Colonic mucosa (tissue), 4 donors: ENCODE results near the gene COPS4. TPM values are rescaled to one million over a fixed set of nuclear protein-coding genes. Genes with fewer than 3 reads are reported as not detected.
"Not testable (repeated sequence)": the region's sequence is repeated elsewhere in the genome, so short reads cannot be mapped to it uniquely, and the experiment has no call there.

Experiments
- DNase-seq: peaks from one replicate; pipeline ENCODE4 v3.0.0-alpha.2; 2020
- H3K27ac ChIP-seq: fragments of 200-600 bp; one replicate; pipeline ENCODE4 v1.8.0; 2021
- H3K27me3 ChIP-seq: fragments of 200-600 bp; one replicate; pipeline ENCODE4 v1.8.0; 2021
- H3K36me3 ChIP-seq: fragments of 200-600 bp; one replicate; pipeline ENCODE4 v1.8.0; 2021
- H3K4me1 ChIP-seq: fragments of 200-600 bp; one replicate; pipeline ENCODE4 v1.8.0; 2021; ENCODE audit warnings: mild to moderate bottlenecking
- H3K4me3 ChIP-seq: fragments of 200-600 bp; one replicate; pipeline ENCODE4 v1.8.0; 2021
- H3K9ac ChIP-seq, 2 donors: one replicate each; pipeline ENCODE4 v1.7.0; 2013; ENCODE audit warnings: control low read depth in 2 of 2, low read depth in 2 of 2, low read length in 2 of 2
- H3K9me3 ChIP-seq: fragments of 200-600 bp; one replicate; pipeline ENCODE4 v1.8.0; 2021
- intact Hi-C: fragments of 100-400 bp; cut with DNase I; formaldehyde crosslinking; loops from one replicate; pipeline ENCODE4 v1.14.1; 2022
- total RNA-seq, 2 donors: library from RNA; stranded (reverse); fragmentation: NEBNext Ultra II Directional in 1 of 2; extraction: Animal tissue kit (Norgen Biotek cat#: 25700) in 1 of 2; gene quantifications; one replicate each; pipeline ENCODE4 v1.2.1, GENCODE V29; 2021
- TF ChIP-seq, protein P1 (sequence below): fragments of 200-600 bp; IDR thresholded peaks from one replicate; pipeline ENCODE4 v1.8.0; 2022; ENCODE audit warnings: antibody characterized with exemption, mild to moderate bottlenecking
- donor health status: healthy.
- donor health status: DM: no; HTN: no; CAD: no.
- donor health status: DM: no; HTN: no; CAD: no.

Gene COPS4
- 10 to 100 TPM; 25.2 to 28.8 TPM for total RNA-seq

DNA sequence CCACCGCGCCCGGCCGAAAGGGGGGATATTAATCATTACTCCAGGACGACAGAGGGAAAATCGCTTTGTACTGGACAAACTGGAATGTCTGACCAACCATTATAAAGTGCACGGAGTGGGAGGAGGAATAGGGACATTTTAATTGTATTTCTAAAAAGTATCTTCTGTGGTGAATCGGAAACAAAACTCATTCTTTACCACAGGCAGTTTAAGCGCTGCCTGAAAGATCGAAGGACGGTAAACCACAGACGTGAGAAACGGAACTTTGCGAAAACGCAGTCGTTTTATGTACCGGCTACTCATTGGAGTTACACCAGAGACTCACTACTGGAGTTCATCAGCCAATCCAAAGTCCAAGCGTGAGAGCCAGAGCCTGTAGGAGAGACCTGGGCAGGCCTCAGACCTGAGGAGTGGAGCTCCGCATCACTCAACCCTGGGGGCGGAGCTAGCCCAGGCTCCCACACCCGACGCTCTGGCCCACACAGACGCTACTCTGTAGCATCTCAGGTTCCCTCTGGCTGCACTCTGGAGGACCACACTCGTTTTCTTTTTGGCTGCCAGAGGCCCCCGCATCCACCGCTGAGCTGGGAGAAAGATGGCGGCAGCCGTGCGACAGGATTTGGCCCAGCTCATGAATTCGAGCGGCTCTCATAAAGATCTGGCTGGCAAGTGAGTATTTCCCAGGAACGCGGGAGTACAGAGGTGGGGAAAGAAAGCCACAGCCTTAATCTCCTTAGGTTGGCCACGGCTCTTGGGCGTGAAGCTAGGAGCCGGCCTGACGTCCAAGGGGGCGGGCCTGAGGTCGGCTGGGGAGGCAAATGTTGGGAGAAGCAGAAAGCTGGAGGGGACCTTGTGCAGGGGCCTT is at the start of gene COPS4:
TSS of gene COPS4 (plus strand) at position 554 of the 865 bp plus-strand sequence. CDS start at position 596, 42 bp downstream.
- Histone ChIP-seq H3K9ac (peak within 1 kb of the TSS; percentile 72 to 82), H3K36me3 (no peaks in the 10 kb centered on the region), H3K9me3 (no peaks in the 10 kb centered on the region), H3K4me1 (no peaks in the 10 kb centered on the region), H3K27ac (peak within 1 kb of the TSS; percentile 91), H3K27me3 (no peaks in the 10 kb centered on the region), H3K4me3 (peak within 1 kb of the TSS; percentile 46)
- TF ChIP-seq, protein P1, sequence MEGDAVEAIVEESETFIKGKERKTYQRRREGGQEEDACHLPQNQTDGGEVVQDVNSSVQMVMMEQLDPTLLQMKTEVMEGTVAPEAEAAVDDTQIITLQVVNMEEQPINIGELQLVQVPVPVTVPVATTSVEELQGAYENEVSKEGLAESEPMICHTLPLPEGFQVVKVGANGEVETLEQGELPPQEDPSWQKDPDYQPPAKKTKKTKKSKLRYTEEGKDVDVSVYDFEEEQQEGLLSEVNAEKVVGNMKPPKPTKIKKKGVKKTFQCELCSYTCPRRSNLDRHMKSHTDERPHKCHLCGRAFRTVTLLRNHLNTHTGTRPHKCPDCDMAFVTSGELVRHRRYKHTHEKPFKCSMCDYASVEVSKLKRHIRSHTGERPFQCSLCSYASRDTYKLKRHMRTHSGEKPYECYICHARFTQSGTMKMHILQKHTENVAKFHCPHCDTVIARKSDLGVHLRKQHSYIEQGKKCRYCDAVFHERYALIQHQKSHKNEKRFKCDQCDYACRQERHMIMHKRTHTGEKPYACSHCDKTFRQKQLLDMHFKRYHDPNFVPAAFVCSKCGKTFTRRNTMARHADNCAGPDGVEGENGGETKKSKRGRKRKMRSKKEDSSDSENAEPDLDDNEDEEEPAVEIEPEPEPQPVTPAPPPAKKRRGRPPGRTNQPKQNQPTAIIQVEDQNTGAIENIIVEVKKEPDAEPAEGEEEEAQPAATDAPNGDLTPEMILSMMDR, result peak; percentile 21
- intact Hi-C loops, result no loop called here
- peak; percentile 97 for DNase-seq

DNA sequence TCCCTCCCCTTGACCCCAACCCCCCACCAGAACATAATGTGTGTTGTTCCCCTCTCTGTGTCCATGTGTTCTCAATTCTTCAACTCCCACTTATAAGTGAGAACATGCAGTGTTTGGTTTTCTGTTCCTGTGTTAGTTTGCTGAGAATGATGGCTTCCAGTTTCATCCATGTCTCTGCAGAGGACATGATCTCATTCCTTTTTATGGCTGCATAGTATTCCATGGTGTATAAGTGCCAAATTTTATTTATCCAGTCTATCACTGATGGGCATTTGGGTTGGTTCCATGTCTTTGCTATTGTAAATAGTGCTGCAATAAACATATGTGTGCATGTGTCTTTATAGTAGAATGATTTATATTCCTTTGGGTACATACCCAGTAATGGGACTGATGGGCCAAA is 47.5 kb upstream of the COPS4 start:
- H3K4me3 ChIP-seq, H3K36me3 ChIP-seq, H3K27ac ChIP-seq, intact Hi-C loops, H3K9me3 ChIP-seq, H3K9ac ChIP-seq, H3K4me1 ChIP-seq, H3K27me3 ChIP-seq, DNase-seq: not testable (repeated sequence)

DNA sequence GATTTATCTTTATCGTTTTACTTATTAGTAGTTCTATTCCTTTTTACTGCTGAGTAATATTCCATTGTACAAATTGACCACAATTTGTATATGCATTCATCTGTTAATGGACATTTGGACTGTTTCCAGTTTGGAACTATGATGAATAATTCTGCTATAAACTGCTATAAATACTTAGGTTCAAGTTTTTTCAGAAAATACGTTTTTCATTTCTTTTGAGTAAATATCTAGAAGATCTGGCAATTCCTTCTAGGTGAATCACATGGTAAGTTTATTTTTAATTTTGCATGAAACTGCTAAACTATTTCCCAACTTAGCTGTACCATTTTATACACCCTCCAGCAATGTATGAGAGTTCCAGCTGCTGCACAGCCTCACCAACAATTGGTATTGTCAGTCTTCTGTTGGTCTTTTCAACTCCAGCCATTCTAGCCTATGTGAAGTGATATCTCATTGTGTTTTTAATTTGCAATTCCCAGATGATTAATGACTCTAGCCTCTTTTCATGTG is 46.6 kb upstream of the COPS4 start:
- H3K4me1 ChIP-seq, result peaks cover 4% of the 10 kb centered on the region
- no peak overlapping the region for H3K27ac ChIP-seq
- H3K27me3 ChIP-seq, result no peaks in the 10 kb centered on the region
- TF ChIP-seq, protein P1, result no peak
- H3K4me3 ChIP-seq, result no peak overlapping the region
- no peak overlapping the region for H3K9ac ChIP-seq
- no peaks in the 10 kb centered on the region for H3K36me3 ChIP-seq
- intact Hi-C loops, result no loop called here
- DNase-seq, result no peak
- H3K9me3 ChIP-seq, result no peaks in the 10 kb centered on the region

DNA sequence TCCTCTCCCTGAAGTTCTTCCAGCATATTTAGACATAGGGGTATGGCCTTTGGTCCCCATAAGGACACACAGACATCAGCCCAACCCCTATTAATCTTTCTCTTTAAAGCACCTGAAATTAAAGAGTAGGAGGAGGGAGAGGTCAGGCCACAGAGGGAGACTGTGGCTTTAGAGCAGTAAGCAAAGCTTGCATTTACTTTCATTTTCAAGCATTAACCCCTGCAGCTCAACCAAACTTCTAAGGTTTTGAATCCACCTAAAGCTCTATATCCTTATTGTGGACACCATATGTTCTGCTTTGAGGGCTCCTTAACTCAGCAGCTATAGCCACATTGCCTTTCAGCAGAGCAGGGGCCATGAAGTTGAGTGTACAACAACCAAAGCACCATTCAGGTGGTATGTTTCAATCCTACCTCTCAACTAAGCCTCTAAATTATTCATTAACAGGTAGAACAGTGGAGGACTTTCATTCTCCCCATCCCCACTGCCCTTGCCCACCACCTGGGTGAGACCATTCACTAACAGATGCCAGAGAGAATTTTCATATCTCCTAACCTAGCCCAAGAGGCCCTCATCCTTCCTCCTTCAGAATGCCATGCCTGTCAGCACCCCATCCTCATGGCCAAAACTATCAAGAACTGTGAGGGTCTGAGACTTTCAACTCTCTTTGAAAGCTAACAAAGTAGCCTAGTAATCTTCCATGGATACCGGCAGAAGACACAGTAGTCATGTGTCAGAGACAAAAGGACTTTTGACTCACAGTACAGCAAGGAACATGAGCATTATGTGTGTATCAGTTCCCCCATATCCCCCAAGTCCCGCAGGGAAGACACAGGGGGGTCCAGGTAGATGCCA is 45.2 kb upstream of the COPS4 start:
- H3K9me3 ChIP-seq, result no peaks in the 10 kb centered on the region
- no peaks in the 10 kb centered on the region for H3K36me3 ChIP-seq
- no peak overlapping the region for H3K4me3 ChIP-seq
- TF ChIP-seq, protein P1, result no peak
- DNase-seq, result no peak
- no peaks in the 10 kb centered on the region for H3K27me3 ChIP-seq
- H3K4me1 ChIP-seq, result peaks cover 6% of the 10 kb centered on the region
- H3K27ac ChIP-seq, result no peak overlapping the region
- H3K9ac ChIP-seq, result no peak overlapping the region
- intact Hi-C loops, result no loop called here

DNA sequence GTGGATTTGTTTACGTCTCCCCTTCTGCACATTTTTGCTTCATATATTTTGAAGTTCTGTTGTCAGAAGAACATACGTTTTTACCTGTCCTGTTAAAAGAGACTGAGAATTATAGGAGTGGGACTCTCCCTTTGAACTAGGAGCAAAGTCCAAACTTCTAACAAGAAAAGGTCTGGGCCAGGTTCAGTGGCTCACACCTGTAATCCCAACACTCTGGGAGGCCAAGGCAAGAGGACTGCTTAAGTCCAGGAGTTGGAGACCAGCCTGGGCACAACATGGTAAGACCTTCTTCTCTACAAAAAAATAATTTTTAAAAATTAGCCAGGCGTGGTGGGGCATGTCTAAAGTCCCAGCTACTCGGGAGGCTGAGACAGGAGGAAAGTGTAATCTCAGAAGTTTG is 40.1 kb upstream of the COPS4 start:
- intact Hi-C loops, result no loop called here
- peaks cover 8% of the 10 kb centered on the region for H3K4me1 ChIP-seq
- DNase-seq, result no peak
- TF ChIP-seq, protein P1, result no peak
- no peak overlapping the region for H3K9ac ChIP-seq
- H3K27me3 ChIP-seq, result no peaks in the 10 kb centered on the region
- no peaks in the 10 kb centered on the region for H3K36me3 ChIP-seq
- no peak overlapping the region for H3K27ac ChIP-seq
- no peak overlapping the region for H3K4me3 ChIP-seq
- no peaks in the 10 kb centered on the region for H3K9me3 ChIP-seq
